ENCODE results near the gene OPCML.
A peak's percentile ranks its signal among the peaks of the same experiment; 100 is the strongest.

OPCML gene

GRCh38 chr11:132817387-132817786 lies 714.9 kb downstream of the OPCML start:
- DNase-seq (ENCODE audit: low read depth) = no peak
- TF ChIP-seq CTCF (IDR thresholded peaks at IDR 0.05; ENCODE audit: insufficient read depth, low read depth, low read length, missing control alignments) = no peak
- no peak overlapping the region for H3K4me3 ChIP-seq (ENCODE audit: low read length)

GRCh38 chr11:132814410-132814809 lies 717.9 kb downstream of the OPCML start:
- H3K4me3 ChIP-seq (ENCODE audit: low read length) = no peak overlapping the region
- TF ChIP-seq CTCF (IDR thresholded peaks at IDR 0.05; ENCODE audit: insufficient read depth, low read depth, low read length, missing control alignments) = no peak
- DNase-seq (ENCODE audit: low read depth) = no peak

GRCh38 chr11:132811649-132812048 lies 720.7 kb downstream of the OPCML start:
- no peak overlapping the region for H3K4me3 ChIP-seq (ENCODE audit: low read length)
- DNase-seq (ENCODE audit: low read depth) = no peak
- TF ChIP-seq CTCF (IDR thresholded peaks at IDR 0.05; ENCODE audit: insufficient read depth, low read depth, low read length, missing control alignments) = no peak

GRCh38 chr11:132809070-132809469 lies 723.2 kb downstream of the OPCML start:
- no peak overlapping the region for H3K4me3 ChIP-seq (ENCODE audit: low read length)
- TF ChIP-seq CTCF (IDR thresholded peaks at IDR 0.05; ENCODE audit: insufficient read depth, low read depth, low read length, missing control alignments) = no peak
- DNase-seq (ENCODE audit: low read depth) = no peak

GRCh38 chr11:132804258-132804657 lies 728.0 kb downstream of the OPCML start:
- TF ChIP-seq CTCF (IDR thresholded peaks at IDR 0.05; ENCODE audit: insufficient read depth, low read depth, low read length, missing control alignments) = no peak
- no peak overlapping the region for H3K4me3 ChIP-seq (ENCODE audit: low read length)

GRCh38 chr11:132803436-132803835 lies 728.9 kb downstream of the OPCML start:
- peak; percentile 30 for TF ChIP-seq CTCF (IDR thresholded peaks at IDR 0.05; ENCODE audit: insufficient read depth, low read depth, low read length, missing control alignments)
- DNase-seq (ENCODE audit: low read depth) = peak; percentile 60
- H3K4me3 ChIP-seq (ENCODE audit: low read length) = no peak overlapping the region

More at GRCh38 chr11:132804258-132804657, 728.0 kb downstream of the OPCML start:
- DNase-seq (ENCODE audit: low read depth) = no peak

GRCh38 chr11:132802947-132803346 lies 729.4 kb downstream of the OPCML start:
- DNase-seq (ENCODE audit: low read depth) = no peak
- no peak overlapping the region for H3K4me3 ChIP-seq (ENCODE audit: low read length)
- no peak for TF ChIP-seq CTCF (IDR thresholded peaks at IDR 0.05; ENCODE audit: insufficient read depth, low read depth, low read length, missing control alignments)

Measured in epithelial cell of esophagus (primary cell).